HepG2 (cell line): ENCODE measurements around the gene IMPACT. TPM values are rescaled to one million over a fixed set of nuclear protein-coding genes. Genes with fewer than 3 reads are reported as not detected.

ENCODE experiments used
- ATAC-seq: fragments of 200-7000 bp; cut with Tn5 transposase; 3 replicates; pipeline ENCODE4 v1.9.1; 2020; ENCODE audit warnings: mild to moderate bottlenecking, moderate library complexity
- BruUV-seq: library from RNA; stranded (reverse); fragments of 400-500 nt; replicated peaks from 2 replicates; lab custom pipeline; 2021; lab: Mats Ljungman, UMichigan
- CTCF ChIA-PET: fragments of 300-600 bp; formaldehyde crosslinking; extraction: SDS; loops from one replicate; lab custom pipeline; 2021; ENCODE audit warnings: low total read pairs, inconsistent platforms, low intra/inter-chr PET ratio; lab: Yijun Ruan, JAX
- POLR2A ChIA-PET: fragments of 350-600 bp; sonication (Branson Sonifier 250); formaldehyde crosslinking; loops from one replicate; lab custom pipeline; 2020; ENCODE audit warnings: antibody characterized with exemption, inconsistent platforms; lab: Yijun Ruan, JAX
- DNase-seq: peaks from one replicate; pipeline ENCODE4 v3.0.0-alpha.2; 2015; ENCODE audit warnings: low spot score
- FAIRE-seq: peaks from 3 replicates; lab custom pipeline; 2011; peaks lifted over from hg19 to GRCh38; lab: Jason Lieb, UNC
- H2AFZ ChIP-seq: one replicate; pipeline ENCODE4 v1.6.1; 2011; ENCODE audit warnings: low read length, inconsistent platforms
- H3K27ac ChIP-seq: fragments of 300-600 bp; 3 replicates; pipeline ENCODE4 v1.8.0; 2011; ENCODE audit warnings: mixed run types, mild to moderate bottlenecking, mixed read lengths, low read length, inconsistent platforms; ENCODE audit not compliant: insufficient read depth; ENCODE audit errors: extremely low read length
- H3K27me3 ChIP-seq, 2 experiments: fragments of 200-600 bp in 1 of 2; 2 replicates in 1 of 2; 3 replicates in 1 of 2; pipeline versions ENCODE4 v1.6.0 to v1.8.0; 2011; ENCODE audit warnings: low read length in 2 of 2, mild to moderate bottlenecking in 2 of 2, moderate library complexity in 2 of 2, inconsistent platforms in 1 of 2; ENCODE audit not compliant: insufficient read depth in 2 of 2, control insufficient read depth in 1 of 2
- H3K36me3 ChIP-seq, 2 experiments: fragments of 200-600 bp in 1 of 2; replicated peaks in 1 of 2; 2 replicates in 1 of 2; 3 replicates in 1 of 2; pipeline versions ENCODE4 v1.5.1 to v1.8.0; 2011; ENCODE audit warnings: low read length in 2 of 2, inconsistent platforms in 1 of 2; ENCODE audit not compliant: insufficient read depth in 2 of 2, control insufficient read depth in 1 of 2
- H3K4me1 ChIP-seq: 2 replicates; pipeline ENCODE4 v1.5.1; 2012; ENCODE audit warnings: low read length, inconsistent platforms; ENCODE audit not compliant: insufficient read depth
- H3K4me2 ChIP-seq: 2 replicates; pipeline ENCODE4 v1.6.0; 2011; ENCODE audit warnings: low read depth, low read length, inconsistent platforms
- H3K4me3 ChIP-seq, 3 experiments: fragments of 200-600 bp in 1 of 3; sonication (generic), shearing (Covaris generic) in 1 of 3; replicated peaks in 1 of 3; 2 replicates each; pipeline ENCODE4 v1.5.1; 2011 to 2016; ENCODE audit warnings: low read length in 3 of 3, inconsistent platforms in 2 of 3, low read depth in 2 of 3, mild to moderate bottlenecking in 2 of 3, control low read depth in 1 of 3, mixed read lengths in 1 of 3; ENCODE audit not compliant: insufficient read depth in 1 of 3
- H3K79me2 ChIP-seq: one replicate; pipeline ENCODE4 v1.6.1; 2011; ENCODE audit warnings: low read length, inconsistent platforms; ENCODE audit not compliant: insufficient read depth
- H3K9ac ChIP-seq: 2 replicates; pipeline ENCODE4 v1.6.0; 2011; ENCODE audit warnings: mild to moderate bottlenecking, low read depth, low read length, inconsistent platforms; ENCODE audit not compliant: insufficient read depth
- H3K9me3 ChIP-seq: 2 replicates; pipeline ENCODE4 v1.5.1; 2012; ENCODE audit warnings: mild to moderate bottlenecking, low read length
- H4K20me1 ChIP-seq: 2 replicates; pipeline ENCODE4 v1.6.0; 2011; ENCODE audit warnings: inconsistent platforms, mild to moderate bottlenecking, low read length, moderate library complexity; ENCODE audit not compliant: insufficient read depth
- ELF3 ChIP-seq: IDR thresholded peaks from 2 replicates; pipeline ENCODE4 v1.6.1; 2016; ENCODE audit warnings: missing genetic modification reagents, missing compliant biosample characterization
- FOXK1 ChIP-seq: sonication (generic); formaldehyde crosslinking; IDR thresholded peaks from 2 replicates; pipeline ENCODE4 v1.4.0; 2020; ENCODE audit warnings: low read depth, missing genetic modification reagents, borderline replicate concordance
- HMGA1 ChIP-seq: sonication (generic); formaldehyde crosslinking; conservative IDR thresholded peaks from 2 replicates; pipeline ENCODE4 v1.4.0; 2020; ENCODE audit warnings: missing genetic modification reagents
- KLF13 ChIP-seq: sonication (generic); formaldehyde crosslinking; IDR thresholded peaks from 2 replicates; pipeline ENCODE4 v1.4.0; 2020; ENCODE audit warnings: mild to moderate bottlenecking, missing genetic modification reagents
- MXD3 ChIP-seq: IDR thresholded peaks from 2 replicates; pipeline ENCODE4 v1.6.1; 2016; ENCODE audit warnings: mild to moderate bottlenecking, missing biosample characterization, missing genetic modification reagents
- PHF21A ChIP-seq: sonication (generic); formaldehyde crosslinking; IDR thresholded peaks from 2 replicates; pipeline ENCODE4 v1.5.0; 2020; ENCODE audit warnings: mild to moderate bottlenecking, missing genetic modification reagents
- TCF12 ChIP-seq, 2 experiments: fragments of 450-650 bp in 1 of 2; sonication (generic) in 1 of 2; formaldehyde crosslinking in 1 of 2; IDR thresholded peaks; 2 replicates each; pipeline versions ENCODE4 v1.6.1 to v1.8.0; 2017 to 2022; ENCODE audit warnings: antibody characterized with exemption in 1 of 2, mild to moderate bottlenecking in 1 of 2, missing genetic modification reagents in 1 of 2, moderate library complexity in 1 of 2
- TCF7L2 ChIP-seq: IDR thresholded peaks from 2 replicates; pipeline ENCODE4 v1.6.1; 2011; ENCODE audit warnings: mild to moderate bottlenecking, low read depth, low read length, moderate library complexity
- TFDP2 ChIP-seq: sonication (generic); formaldehyde crosslinking; IDR thresholded peaks from 2 replicates; pipeline ENCODE4 v1.4.0; 2020; ENCODE audit warnings: missing genetic modification reagents
- ZBTB33 ChIP-seq: sonication (generic); formaldehyde crosslinking; IDR thresholded peaks from 2 replicates; pipeline ENCODE4 v1.4.0; 2020; ENCODE audit warnings: missing genetic modification reagents
- ZNF335 ChIP-seq: sonication (generic); formaldehyde crosslinking; IDR thresholded peaks from 2 replicates; pipeline ENCODE4 v1.4.0; 2020; ENCODE audit warnings: missing genetic modification reagents
- ZNF558 ChIP-seq: sonication (generic); formaldehyde crosslinking; IDR thresholded peaks from 2 replicates; pipeline ENCODE4 v1.9.0; 2022; ENCODE audit warnings: mild to moderate bottlenecking, missing genetic modification reagents, borderline replicate concordance
- ZNF567 ChIP-seq: sonication (generic); formaldehyde crosslinking; IDR thresholded peaks from 2 replicates; pipeline ENCODE4 v1.8.1; 2023; ENCODE audit warnings: mild to moderate bottlenecking, missing genetic modification reagents, borderline replicate concordance
- WGBS: methylation state at CpG from one replicate; pipeline ENCODE4 v1.1.6; 2017; ENCODE audit warnings: low lambda C conversion rate; 5-methylcytosine and 5-hydroxymethylcytosine counted together
- in situ Hi-C: cut with HindIII; loops from 2 replicates; pipeline ENCODE4 v1.10.0; 2017; ENCODE audit warnings: low pct_unique_long_range_greater_than_20kb; ENCODE audit not compliant: extremely low pct_ligation_motif_present
- intact Hi-C: fragments of 100-400 bp; cut with micrococcal nuclease; formaldehyde crosslinking; loops from one replicate; pipeline ENCODE4 v1.10.0; 2022; ENCODE audit not compliant: unreplicated experiment
- polyA plus RNA-seq, 8 experiments: library from polyadenylated mRNA; depleted of rRNA in 3 of 8; stranded (reverse) in 7 of 8; unstranded in 1 of 8; fragments of >200 nt; fragmentation: Illumina TruSeq in 4 of 8; extraction: Trizol in 4 of 8; gene quantifications; 2 replicates each; pipeline versions ENCODE4 v1.2.1 to v1.2.3, GENCODE V29; 2011 to 2016; ENCODE audit warnings: low read depth in 4 of 8, missing spikeins in 1 of 8, mixed read lengths in 1 of 8; ENCODE audit not compliant: insufficient read depth in 1 of 8
- total RNA-seq, 5 experiments: library from RNA; depleted of rRNA; stranded (reverse); fragments of >200 nt; fragmentation: Illumina TruSeq; extraction: Trizol; gene quantifications; 2 replicates each; pipeline ENCODE4 v1.2.3, GENCODE V29; 2016; ENCODE audit warnings: low read depth in 1 of 5

IMPACT gene
- total and polyA plus RNA-seq, 2 of the 13 experiments (the other 11 are each of a cell fraction or from before 2014, with no cell fraction given) = 5.0 to 7.7 TPM

- TF ChIP-seq FOXK1 (CRISPR knock-in tag) (no peak), ZNF558 (CRISPR knock-in tag) (no peak), TCF12 (IDR thresholded peaks at IDR 0.05) (no peak), TCF12 (CRISPR knock-in tag; IDR thresholded peaks at IDR 0.05) (no peak), KLF13 (CRISPR knock-in tag) (no peak)
- no peak overlapping the region for H3K9ac ChIP-seq
- H3K27me3 ChIP-seq = no peaks in the 10 kb centered on the region
- H4K20me1 ChIP-seq = no peaks in the 10 kb centered on the region
- intact Hi-C loops = no loop called here
- no peaks in the 10 kb centered on the region for H3K36me3 ChIP-seq
- no peak overlapping the region for H3K27ac ChIP-seq
- H3K4me3 ChIP-seq = no peak overlapping the region
- FAIRE-seq = no peak
- no peaks in the 10 kb centered on the region for H3K9me3 ChIP-seq
- in situ Hi-C loops = no loop called here
- DNase-seq = no peak
- no peak overlapping the region for H2AFZ ChIP-seq
- no TSS peak for BruUV-seq
- H3K4me1 ChIP-seq = no peaks in the 10 kb centered on the region
- ATAC-seq = no peak
- ChIA-PET CTCF (no interaction called here), POLR2A (no interaction called here)
- WGBS = 26% methylated on average over 7 of the region's 7 CpGs
- H3K79me2 ChIP-seq = no peaks in the 10 kb centered on the region
- H3K4me2 ChIP-seq = no peak overlapping the region
These were observed 39.0 kb downstream of the IMPACT start for GRCh38 chr18:24465486-24465885.

GRCh38 chr18:24466771-24467170, 40.3 kb downstream of the IMPACT start:
- intact Hi-C loops (no loop called here), in situ Hi-C loops (no loop called here)
- Histone ChIP-seq H3K27ac (no peak overlapping the region), H3K9me3 (no peaks in the 10 kb centered on the region), H3K4me3 (no peak overlapping the region), H4K20me1 (no peaks in the 10 kb centered on the region), H3K9ac (no peak overlapping the region), H3K79me2 (no peaks in the 10 kb centered on the region), H3K36me3 (no peaks in the 10 kb centered on the region), H2AFZ (no peak overlapping the region), H3K4me1 (no peaks in the 10 kb centered on the region), H3K27me3 (no peaks in the 10 kb centered on the region), H3K4me2 (no peak overlapping the region)
- no peak for DNase-seq
- WGBS = 3% methylated on average over 2 of the region's 2 CpGs
- no peak for ATAC-seq
- BruUV-seq = no TSS peak
- FAIRE-seq = no peak
- ChIA-PET CTCF (no interaction called here), POLR2A (no interaction called here)
- TF ChIP-seq MXD3 (CRISPR knock-in tag) = no peak
- TF ChIP-seq PHF21A (CRISPR knock-in tag) = no peak
- no peak for TF ChIP-seq ELF3 (CRISPR knock-in tag)
- TF ChIP-seq ZNF335 (CRISPR knock-in tag) = no peak
- no peak for TF ChIP-seq ZNF567 (CRISPR knock-in tag)
- no peak for TF ChIP-seq ZBTB33 (CRISPR knock-in tag)
- TF ChIP-seq TCF7L2 = no peak
- no peak for TF ChIP-seq TFDP2 (CRISPR knock-in tag)
- TF ChIP-seq HMGA1 (CRISPR knock-in tag) = no peak
